GM18873 (cell line): ENCODE measurements around the gene CCBE1.
"Not testable (repeated sequence)": the region's sequence is repeated elsewhere in the genome, so short reads cannot be mapped to it uniquely, and the experiment has no call there.

ENCODE experiments used
- ATAC-seq: cut with Tn5 transposase; IDR thresholded peaks from one replicate; pipeline ENCODE4 v1.9.1; 2021; ENCODE audit warnings: mild to moderate bottlenecking, moderate library complexity, moderate number of reproducible peaks; ENCODE audit not compliant: unreplicated experiment, low FRiP score

CCBE1 gene

GRCh38 chr18:59685501-59685900 is 11.7 kb downstream of the CCBE1 start:
- no peak for ATAC-seq

- ATAC-seq, result no peak
Measured at GRCh38 chr18:59684777-59685176, 12.4 kb downstream of the CCBE1 start.

- ATAC-seq, result no peak
Measured at GRCh38 chr18:59681521-59682004, 15.7 kb downstream of the CCBE1 start.

GRCh38 chr18:59681051-59681450 is 16.2 kb downstream of the CCBE1 start:
- no peak for ATAC-seq

- no peak for ATAC-seq
Measured at GRCh38 chr18:59675346-59675745, 21.9 kb downstream of the CCBE1 start.

- ATAC-seq, result no peak
Measured at GRCh38 chr18:59674903-59675270, 22.3 kb downstream of the CCBE1 start.

- ATAC-seq, result no peak
Measured at GRCh38 chr18:59674186-59674902, 22.9 kb downstream of the CCBE1 start.

GRCh38 chr18:59672235-59672711 is 24.9 kb downstream of the CCBE1 start:
- ATAC-seq, result no peak

GRCh38 chr18:59671551-59671950 is 25.7 kb downstream of the CCBE1 start:
- ATAC-seq, result no peak

- ATAC-seq, result no peak
Measured at GRCh38 chr18:59669872-59670657, 27.2 kb downstream of the CCBE1 start.

- ATAC-seq, result no peak
Measured at GRCh38 chr18:59667488-59667887, 29.7 kb downstream of the CCBE1 start.

- not testable (repeated sequence) for ATAC-seq
Measured at GRCh38 chr18:59666007-59666402, 31.2 kb downstream of the CCBE1 start.

GRCh38 chr18:59665057-59666006 is 31.9 kb downstream of the CCBE1 start:
- no peak for ATAC-seq

- ATAC-seq, result no peak
Measured at GRCh38 chr18:59664329-59664728, 32.9 kb downstream of the CCBE1 start.

GRCh38 chr18:59663096-59663495 is 34.1 kb downstream of the CCBE1 start:
- ATAC-seq, result no peak

- ATAC-seq, result no peak
Measured at GRCh38 chr18:59661891-59662701, 35.1 kb downstream of the CCBE1 start.

- no peak for ATAC-seq
Measured at GRCh38 chr18:59660786-59661743, 36.2 kb downstream of the CCBE1 start.

GRCh38 chr18:59660366-59660765 is 36.9 kb downstream of the CCBE1 start:
- no peak for ATAC-seq
